GM19035 (cell line): ENCODE measurements around the gene XBP1.
A peak's percentile ranks its signal among the peaks of the same experiment; 100 is the strongest.
"Not testable (repeated sequence)": the region's sequence is repeated elsewhere in the genome, so short reads cannot be mapped to it uniquely, and the experiment has no call there.

ENCODE experiments used
- ATAC-seq: cut with Tn5 transposase; IDR thresholded peaks from one replicate; pipeline ENCODE4 v1.9.1; 2021; ENCODE audit not compliant: unreplicated experiment

The XBP1 gene

DNA sequence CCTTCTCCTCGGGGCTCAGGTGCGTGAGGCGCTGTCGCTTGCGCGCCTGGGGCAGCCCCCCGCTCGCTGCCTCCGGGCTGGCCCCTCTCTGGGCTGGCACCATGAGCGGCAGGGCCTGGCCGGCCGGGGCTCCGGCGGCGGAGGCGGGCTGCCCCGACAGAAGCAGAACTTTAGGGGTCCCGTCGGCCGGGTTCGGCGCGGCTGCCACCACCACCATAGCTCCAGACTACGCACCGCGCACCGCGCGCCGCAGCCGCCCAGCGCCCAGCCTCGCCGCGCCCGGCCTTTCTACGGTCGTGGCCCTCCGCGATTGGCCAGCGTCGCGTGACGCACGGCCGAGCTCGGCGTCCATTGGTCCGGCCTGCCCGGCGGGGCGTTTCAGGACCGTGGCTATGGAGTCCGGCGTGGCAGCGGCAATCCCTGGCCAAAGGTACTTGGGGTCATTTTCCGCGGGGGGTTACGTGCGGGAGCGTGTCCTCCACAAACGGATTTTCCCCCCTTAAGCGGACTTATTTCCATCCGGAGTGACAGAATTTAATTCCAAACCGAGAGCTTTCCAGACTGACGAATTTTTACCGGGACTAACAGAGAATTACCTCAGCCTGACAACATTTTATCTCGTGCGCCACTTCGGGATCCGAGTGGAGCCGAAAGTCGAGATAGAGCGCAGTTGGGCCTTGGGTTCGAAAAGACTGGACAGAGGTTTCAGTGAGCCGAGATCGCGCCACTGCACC, at the start of gene XBP1:
XBP1 (minus strand) TSS at position 262 of the 734 bp plus-strand sequence.
- peak; percentile 85 for ATAC-seq

- no peak for ATAC-seq
Observed at GRCh38 chr22:28846994-28847393, 46.6 kb upstream of the XBP1 start.

DNA sequence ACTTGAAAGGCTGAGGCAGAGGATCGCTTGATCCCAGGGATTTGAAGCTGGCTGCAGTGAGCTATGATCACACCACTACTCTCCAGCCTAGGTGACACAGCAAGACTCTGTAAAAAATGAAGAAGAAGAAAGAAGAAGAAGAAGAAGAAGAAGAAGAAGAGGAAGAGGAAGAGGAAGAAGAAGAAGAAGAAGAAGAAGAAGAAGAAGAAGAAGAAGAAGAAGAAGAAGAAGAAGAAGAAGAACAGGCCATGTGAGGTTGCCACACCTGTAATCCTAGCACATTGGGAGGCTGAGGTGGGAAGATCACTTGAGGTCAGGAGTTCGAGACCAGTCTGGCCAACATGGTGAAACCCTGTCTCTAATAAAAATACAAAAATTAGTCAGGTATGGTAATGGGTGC, 43.9 kb upstream of the XBP1 start:
- ATAC-seq: not testable (repeated sequence)

GRCh38 chr22:28843633-28844032, 43.3 kb upstream of the XBP1 start:
- no peak for ATAC-seq

DNA sequence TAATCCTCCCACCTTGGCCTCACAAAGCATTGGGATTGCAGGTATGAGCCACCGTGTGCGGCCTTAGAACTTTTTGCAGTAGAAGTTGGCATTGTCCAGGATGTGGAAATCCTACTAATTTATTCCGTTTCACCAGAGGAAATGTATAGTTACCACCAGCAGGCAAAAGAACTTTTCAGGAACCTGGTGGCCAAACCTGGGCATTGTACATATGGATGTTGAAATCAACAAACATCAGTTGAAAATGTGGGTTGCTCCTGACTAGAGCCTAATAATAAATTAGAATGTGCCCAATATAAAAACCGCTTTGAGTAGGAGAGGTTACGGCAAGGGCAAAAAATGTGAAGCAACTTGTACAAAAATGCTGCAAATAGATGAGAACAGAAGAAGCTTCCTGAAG, 40.7 kb upstream of the XBP1 start:
- ATAC-seq: no peak

GRCh38 chr22:28838971-28839370, 38.6 kb upstream of the XBP1 start:
- no peak for ATAC-seq

GRCh38 chr22:28837640-28838039, 37.3 kb upstream of the XBP1 start:
- ATAC-seq: no peak

DNA sequence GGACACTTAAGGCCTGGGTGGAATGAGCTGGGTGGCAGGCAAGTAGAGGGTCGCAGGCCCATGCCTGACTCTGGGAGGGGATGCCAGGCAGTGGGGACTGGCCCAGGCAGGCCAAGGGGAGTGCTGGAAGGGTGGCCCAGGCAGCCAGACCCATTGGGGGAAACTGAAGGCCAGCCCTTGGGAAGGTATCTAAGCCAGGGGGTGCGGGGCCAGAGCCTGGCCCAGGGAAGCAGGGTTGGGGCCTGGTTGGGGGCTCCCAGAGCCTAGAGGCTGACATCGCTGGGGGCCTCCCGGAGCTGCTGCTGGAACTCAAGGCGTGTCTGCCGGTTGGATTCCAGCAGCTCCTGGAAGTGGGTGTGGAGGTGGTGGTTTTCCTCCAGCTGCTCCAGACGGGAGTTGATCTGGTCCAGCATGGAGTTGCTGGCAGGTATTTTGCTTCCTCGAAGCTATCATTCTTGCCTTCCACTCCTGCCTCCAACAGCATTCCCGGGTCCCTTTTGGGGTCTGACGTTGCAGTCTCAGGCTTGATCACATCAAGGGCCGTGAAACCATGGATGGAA, 35.3 kb upstream of the XBP1 start:
- ATAC-seq: no peak

DNA sequence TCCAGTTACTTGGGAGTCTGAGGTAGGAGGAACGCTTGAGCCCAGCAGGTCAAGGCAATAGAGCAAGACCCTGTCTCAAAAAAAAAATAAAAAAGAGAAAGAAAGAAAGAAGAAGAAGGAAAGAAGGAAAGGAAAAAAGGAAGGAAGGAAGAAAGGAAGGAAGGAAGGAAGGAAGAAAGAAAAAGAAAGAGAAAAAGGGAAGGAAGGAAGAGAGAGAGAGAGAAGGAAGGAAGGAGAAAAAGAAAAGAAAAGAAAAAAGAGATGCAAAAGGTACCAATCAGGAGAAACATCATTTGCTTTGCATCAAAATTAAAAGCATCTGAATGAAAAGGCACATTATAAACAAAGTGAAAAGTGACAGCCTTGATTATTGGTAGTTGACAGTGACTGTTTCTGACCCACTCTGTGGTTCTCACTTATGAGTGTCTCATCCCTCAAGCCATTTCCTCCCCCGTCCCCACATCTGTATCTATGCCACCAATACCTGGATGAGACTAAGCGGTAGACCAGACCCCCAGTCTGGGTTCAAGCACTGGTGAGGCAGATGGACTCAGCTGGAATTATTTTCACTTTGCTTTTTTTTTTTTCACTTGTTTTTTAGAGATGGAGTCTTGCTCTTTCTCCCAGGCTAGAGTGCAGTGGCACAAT, 33.0 kb upstream of the XBP1 start:
- ATAC-seq: no peak

DNA sequence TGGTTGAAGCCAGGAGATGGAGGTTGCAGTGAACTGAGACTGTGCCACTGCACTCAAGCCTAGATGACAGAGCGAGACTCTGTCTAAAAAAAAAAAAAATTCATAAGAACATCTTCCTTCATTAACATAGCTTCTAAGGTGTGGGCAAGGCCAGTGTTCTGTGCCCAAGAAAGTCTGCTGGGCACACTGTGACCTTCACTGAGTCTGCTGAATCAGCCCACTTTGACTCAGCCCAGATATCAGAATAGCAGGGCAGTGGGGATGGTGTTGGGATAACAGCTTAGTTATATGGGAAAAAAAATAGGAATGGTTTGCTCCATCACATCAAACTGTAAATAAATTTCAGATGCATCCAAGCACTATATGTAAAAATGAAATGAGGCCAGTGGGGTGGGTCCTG, 32.4 kb upstream of the XBP1 start:
- no peak for ATAC-seq

DNA sequence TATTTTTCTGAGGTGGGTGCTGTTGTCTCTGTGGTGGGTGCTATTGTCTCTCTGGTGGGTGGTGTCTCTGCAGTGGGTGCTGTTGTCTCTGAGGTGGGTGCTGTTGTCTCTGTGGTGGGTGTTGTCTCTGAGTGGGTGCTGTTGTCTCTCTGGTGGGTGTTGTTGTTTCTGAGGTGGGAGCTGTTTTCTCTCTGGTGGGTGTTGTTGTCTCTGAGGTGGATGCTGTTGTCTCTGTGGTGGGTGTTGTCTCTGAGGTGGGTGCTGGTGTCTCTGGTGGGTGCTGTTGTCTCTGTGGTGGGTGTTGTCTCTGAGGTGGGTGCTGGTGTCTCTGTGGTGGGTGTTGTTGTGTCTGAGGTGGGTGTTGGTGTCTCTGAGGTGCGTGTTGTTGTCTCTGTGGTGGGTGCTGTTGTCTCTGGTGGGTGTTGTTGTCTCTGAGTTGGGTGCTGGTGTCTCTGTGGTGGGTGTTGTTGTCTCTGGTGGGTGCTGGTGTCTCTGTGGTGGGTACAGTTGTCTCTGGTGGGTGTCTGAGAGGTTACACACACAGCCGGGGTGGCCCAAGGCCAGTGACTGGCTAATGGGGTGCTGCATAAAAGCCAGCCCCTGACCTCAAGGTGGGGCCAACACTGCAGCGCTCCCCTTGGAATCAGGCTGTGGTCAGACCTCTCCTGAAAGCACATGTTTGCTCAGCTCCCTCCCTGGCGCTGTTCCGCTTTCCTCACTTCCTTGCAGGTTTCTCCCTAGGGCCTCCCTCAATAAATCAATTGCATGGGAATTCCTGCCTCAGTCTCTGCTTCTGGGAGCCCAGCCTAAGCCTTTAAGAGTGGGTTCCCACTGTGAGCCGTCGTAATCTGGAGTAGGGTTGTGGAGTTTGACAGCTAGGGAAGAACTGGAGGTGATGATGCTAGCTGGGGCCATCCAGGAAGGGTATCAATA, 31.0 kb upstream of the XBP1 start:
- no peak for ATAC-seq

DNA sequence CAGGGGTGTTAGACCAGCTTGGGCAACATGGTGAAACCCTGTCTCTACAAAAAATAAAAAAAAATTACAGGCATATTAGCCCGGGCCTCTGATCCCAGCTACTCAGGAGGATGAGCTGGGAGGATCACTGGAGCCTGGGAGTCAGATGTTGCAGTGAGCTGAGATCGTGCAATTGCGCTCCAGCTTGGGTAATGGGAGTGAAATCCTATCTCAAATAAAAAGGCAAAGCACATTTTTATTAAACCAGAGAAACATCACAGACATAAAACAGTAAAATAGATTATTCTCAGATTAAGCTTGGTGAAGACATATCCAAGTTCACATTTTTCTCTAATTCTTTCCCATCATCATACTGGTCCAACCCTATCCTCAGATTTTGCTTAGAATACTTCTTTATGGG, 30.1 kb upstream of the XBP1 start:
- ATAC-seq: no peak

- ATAC-seq: no peak
Observed at GRCh38 chr22:28829358-28830181, 29.2 kb upstream of the XBP1 start.

GRCh38 chr22:28826921-28827320, 26.6 kb upstream of the XBP1 start:
- no peak for ATAC-seq

- ATAC-seq: not testable (repeated sequence)
Observed at GRCh38 chr22:28826430-28826829, 26.1 kb upstream of the XBP1 start.

DNA sequence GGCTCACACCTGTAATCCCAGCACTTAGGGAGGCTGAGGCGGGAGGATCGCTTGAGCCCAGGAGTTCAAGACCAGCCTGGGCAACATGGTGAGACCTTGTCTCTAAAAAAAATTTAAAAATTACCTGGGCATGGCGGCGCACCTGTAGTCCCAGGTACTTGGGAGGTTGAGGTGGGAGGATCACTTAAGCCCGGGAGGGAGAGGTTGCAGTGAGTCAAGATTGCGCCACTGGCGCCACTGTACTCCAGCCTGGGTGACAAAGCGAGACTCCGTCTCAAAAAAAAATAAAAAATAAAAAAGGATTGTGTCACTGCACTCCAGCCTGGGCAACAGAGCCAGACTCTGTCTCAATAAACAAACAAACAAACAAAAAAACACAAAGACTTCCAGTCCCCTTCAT, 24.1 kb upstream of the XBP1 start:
- ATAC-seq: not testable (repeated sequence)

DNA sequence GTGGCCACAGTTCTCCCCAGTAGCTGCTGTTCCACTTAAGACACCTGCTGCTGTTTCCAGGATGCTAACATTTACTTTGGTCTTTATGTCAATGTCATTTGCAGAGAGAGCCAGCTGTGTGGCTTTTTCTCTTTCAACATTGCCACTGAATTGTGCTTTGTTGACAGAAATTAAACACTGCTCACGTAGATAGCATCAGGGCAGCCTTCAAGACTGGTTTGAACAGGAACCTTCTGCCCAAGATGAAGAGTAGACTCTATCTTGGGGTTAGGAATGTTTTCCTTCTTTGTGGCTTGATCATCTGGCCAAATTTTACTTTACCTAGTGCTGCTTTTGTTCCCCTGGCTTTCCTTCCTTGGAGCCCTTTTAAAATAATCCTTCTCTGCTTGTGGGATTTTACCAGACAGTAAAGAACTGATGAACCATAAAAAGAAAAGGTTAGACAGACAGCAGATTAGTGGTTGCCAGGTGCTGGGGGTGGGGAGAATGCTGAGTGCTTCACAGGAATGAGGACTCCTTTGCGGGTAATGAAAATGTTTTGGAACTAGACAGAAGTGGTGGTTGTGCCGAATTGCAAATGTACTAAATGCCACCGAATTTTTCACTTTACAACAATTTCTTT, 22.7 kb upstream of the XBP1 start:
- no peak for ATAC-seq

DNA sequence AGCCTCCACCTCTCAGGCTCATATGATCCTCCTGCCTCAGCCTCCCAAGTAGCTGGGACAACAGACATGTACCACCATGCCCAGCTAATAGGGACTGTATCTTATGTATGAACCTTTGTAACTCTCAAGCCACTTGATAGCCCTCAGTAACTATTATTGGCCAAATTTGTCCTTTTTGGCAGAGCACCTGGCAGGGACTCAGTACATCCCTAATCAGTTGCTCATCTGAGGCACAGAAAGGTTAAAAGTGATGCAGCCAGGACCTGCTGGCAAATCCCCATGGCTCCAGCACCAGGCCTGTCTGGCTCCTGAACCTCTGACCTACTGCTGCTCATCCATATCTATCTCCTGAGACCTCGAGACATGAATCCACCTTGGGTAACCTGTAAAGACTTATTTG, 21.1 kb upstream of the XBP1 start:
- ATAC-seq: no peak

DNA sequence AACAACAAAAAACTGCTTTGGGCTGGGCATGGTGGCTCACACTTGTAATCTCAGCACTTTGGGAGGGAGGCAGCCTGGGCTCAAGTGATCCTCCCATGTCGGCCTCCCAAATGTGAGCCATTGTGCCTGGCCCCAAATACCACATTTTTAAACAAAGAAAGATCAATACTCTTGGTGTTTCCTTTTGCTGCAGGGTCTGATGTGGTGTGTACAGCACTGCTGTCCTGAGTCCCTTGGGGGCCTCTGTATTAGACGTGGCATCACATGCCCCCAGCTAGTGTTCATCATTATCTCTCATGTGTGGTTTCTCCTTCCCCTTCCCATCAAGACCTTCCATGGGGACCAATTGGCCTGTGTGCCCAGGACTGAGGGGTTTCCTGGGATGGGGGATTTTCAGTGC, 20.5 kb upstream of the XBP1 start:
- no peak for ATAC-seq
